CD4-positive, alpha-beta T cell treated with Interferon alpha-2 for 1 hour (primary cell): ENCODE data around the gene MTG1.
"Not testable (repeated sequence)": the region's sequence is repeated elsewhere in the genome, so short reads cannot be mapped to it uniquely, and the experiment has no call there.

ENCODE experiments used
- DNase-seq, 2 donors: peaks; one replicate each; pipeline ENCODE4 v3.0.0-alpha.2; 2020 to 2022

The MTG1 gene

DNA sequence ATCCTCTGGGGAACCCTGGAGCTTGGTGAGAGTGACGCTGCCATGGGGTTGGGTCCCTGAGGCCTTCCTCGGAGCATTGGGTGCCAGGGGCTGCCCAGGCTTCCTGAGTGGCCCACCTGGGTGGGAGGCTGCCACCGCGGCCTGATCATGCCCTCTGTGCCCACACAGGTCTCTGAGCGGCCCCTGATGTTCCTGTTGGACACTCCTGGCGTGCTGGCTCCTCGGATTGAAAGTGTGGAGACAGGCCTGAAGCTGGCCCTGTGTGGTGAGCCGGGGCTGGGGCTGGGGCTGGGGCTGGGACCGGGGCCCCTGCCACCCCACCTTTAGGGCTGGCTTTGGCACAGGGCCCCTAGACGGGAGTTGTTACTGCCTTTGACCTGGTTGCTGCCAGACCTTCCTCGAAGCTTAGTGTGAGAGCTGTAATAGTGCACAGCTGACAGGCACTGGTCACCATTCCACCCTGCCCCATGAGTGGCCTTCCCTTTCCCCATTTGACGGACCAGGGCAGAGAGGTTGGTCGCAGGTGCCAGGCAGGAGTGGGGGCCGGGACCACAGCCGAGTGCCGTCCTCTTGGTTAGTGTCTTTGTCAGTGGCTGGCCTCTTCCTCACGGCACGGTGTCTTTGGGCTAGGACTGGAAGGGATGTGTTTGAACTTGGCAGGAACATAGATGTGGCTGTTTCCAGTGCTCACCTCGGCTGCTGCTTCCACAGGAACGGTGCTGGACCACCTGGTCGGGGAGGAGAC lies 8.2 kb downstream of the MTG1 start:
- DNase-seq: no peak

DNA sequence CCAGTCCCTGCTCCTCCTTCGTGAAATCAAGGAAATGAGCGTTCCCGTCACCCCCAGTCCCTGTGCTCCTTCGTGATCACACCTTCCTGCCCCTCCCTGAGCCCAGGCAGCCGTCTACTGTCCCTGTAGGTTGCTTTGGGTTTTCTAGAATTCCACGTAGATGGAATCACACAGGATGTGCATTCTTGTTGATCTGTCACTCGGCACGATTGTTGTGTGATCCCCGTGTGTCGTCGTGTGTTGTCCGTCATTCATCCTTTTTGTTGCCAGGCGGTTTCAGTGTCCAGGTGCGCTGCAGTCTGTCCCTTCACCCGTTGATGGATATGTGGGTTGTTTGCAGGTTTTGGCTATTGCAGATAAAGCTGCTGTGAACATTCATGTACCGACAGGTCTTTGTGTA lies 9.4 kb downstream of the MTG1 start:
- DNase-seq: no peak

DNA sequence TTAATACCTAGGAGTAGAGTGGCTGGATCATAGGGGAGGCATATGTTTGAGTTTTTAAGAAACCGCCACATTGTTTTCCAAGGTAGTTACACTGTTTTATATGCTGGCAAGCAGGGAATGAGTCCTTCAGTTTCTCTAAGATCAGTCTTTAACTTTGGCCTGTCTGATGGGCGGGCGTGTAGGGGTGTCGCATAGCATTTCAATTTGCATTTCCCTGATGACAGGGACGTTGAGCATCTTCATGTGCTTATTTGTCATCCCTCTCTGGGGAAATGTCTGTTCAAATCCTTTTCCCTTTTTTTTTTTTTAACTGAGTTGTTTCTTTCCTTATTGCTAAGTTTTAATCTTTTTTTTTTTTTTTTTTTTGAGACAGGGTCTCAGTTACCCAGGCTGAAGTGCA lies 9.8 kb downstream of the MTG1 start:
- no peak for DNase-seq

DNA sequence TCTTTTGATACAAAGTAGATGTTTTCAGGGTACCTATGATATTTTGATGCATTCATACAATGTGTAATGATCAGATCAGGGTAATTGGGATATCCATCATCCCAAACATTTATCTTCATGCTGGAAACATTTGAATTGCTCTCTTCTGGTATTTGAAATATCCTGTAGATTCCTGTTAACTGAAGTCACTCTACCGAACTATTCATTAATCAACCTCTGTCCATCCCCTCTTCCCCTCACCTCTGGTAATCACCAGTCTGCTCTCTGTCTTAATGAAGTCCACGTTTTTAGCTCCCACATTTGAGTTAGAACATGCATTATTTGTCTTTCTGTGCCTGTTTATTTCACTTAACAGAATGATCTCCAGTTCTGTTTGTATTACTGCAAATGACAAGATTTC lies 11.3 kb downstream of the MTG1 start:
- DNase-seq: no peak

DNA sequence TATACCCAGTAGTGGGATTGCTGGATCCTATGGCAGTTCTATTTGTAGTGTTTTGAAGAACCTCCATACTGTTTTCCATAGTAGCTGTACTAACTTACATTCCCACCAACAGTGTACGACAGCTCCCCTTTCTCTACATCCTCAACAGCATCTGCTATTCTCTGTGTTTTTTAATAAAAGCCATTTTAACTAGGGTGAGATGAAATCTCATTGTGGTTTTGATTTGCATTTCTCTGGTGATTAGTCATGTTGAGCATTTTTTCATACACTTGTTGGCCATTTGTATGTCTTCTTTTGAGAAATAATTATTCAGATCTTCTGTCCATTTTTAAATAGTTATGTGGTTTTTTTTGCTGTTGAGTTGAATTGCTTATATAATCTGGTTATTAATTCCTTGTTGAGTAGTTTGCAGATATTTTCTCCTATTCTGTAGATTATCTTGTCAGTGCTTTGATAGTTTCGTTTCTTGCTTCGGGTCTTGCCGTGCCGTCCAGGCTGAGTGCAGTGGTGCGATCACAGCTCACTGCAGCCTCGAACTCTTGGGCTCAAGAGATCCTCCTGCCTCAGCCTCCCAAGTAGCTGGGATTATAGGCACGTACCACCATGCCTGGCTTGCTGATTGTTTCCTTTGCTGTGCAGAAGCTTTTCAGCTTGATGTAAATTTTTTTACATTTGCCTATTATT lies 12.0 kb downstream of the MTG1 start:
- no peak for DNase-seq

DNA sequence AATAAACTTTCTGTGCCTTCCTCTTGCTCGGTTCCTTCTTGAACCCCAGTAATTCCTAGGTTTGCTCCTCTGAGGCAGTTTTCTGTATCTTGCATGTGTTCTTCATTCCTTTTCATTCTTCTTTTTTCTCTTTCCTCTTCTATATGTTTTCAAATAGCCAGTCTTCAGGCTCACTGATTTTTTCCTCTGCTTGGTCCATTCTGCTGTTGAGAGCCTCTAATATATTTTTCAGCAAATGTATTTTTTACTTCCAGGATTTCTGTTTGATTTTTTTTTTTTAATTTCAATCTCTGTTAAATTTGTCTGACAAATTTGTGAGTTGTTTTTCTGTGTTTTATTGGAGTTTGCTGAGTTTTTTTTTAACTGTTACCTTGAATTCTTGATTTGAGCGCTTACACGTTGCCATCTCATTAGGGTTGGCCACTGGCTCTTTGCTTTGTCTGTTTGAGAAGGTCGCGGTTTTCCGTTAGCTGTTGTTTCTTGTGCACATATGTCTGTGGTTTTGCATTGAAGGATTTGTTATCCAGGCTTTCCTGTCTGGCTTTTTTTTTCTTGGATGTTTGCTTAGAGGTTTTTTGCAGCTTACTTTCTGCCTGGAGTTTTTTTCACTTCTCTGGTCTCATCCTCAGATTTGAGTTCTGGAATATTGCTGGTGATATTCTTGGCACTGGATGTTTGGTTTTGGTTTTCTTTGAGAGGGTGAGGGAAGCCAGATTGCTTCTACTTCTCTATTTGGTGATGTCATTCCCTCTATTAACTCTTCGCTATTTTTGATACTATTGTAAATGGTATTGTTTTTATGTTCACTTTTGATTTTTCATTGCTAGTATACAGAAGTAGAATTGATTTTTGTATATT lies 17.8 kb downstream of the MTG1 start:
- DNase-seq: no peak

DNA sequence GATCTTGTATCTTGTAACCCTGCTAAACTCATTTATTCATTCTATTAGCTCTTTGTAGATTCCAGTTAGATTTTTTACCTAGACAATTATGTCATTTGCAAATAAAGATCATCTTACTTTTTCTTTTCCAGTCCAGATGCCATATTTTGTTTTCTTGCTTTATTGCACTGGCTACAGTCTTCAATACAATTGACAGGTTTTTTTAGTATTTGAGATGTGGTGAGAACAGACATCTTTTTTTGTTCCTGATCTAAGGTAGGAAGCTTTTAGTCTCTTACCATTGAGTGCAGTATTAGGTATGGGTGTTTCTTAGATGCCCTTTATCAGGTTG lies 18.4 kb downstream of the MTG1 start:
- DNase-seq: no peak

DNA sequence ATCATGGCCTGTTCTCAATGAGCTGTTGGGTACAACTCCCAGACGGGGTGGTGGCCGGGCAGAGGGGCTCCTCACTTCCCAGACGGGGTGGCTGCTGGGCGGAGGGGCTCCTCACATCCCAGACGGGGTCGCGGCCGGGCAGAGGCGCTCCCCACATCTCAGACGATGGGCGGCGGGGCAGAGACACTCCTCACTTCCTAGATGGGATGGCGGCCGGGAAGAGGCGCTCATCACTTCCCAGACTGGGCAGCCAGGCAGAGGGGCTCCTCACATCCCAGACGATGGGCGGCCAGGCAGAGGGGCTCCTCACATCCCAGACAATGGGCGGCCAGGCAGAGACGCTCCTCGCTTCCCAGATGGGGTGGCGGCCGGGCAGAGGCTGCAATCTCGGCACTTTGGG lies 20.4 kb downstream of the MTG1 start:
- DNase-seq: not testable (repeated sequence)

DNA sequence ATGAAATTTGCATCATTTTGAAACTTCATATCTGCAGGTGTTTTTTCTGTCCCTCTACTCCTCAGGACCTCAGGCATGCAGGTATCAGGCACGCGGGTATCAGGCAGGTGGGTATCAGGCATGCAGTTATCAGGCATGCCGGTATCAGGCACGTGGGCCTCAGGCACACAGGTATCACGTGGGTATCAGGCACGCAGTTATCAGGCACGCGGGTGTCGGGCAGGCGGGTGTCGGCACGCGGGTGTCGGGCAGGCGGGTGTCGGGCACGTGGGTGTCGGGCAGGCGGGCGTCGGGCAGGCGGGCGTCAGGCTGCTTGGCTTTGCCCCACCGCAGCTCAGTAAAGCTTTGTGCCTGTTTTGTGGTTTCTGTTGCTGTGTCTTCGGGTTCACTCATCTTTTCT lies 21.8 kb downstream of the MTG1 start:
- no peak for DNase-seq

DNA sequence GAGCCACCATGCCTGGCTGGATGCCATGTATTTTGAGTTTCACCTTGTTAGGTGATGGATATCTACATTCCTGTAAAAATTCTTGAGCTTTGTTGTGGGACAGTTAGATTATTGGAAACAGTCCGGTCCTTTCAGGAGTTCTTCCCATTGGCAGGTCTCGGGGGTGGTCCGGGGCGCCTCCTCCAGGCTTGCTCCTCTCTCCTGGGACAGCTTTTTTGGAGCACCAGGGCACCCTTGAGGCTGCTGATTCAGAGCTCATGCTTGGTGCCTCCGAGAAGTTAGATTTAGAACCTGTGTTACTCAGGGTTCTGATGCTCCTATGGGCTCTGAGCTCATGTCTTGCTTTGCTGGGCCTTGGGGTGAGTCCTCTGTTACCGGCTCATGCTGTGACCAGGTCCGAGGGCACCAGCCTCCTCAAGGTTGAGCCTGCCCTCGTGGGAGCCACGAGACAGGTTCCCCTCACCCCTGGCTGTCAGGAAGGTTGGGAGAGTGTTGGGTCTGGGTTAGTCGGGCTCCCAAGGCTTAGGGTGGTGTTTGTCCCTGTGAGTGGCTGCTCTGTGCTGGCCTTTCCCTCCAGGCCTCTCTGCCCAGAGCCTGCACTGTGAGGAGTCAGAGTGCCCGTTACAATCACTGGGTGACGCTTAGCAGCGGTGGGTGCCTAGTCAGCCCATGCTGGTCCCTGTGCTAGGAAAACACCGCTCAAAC lies 24.5 kb downstream of the MTG1 start:
- no peak for DNase-seq

DNA sequence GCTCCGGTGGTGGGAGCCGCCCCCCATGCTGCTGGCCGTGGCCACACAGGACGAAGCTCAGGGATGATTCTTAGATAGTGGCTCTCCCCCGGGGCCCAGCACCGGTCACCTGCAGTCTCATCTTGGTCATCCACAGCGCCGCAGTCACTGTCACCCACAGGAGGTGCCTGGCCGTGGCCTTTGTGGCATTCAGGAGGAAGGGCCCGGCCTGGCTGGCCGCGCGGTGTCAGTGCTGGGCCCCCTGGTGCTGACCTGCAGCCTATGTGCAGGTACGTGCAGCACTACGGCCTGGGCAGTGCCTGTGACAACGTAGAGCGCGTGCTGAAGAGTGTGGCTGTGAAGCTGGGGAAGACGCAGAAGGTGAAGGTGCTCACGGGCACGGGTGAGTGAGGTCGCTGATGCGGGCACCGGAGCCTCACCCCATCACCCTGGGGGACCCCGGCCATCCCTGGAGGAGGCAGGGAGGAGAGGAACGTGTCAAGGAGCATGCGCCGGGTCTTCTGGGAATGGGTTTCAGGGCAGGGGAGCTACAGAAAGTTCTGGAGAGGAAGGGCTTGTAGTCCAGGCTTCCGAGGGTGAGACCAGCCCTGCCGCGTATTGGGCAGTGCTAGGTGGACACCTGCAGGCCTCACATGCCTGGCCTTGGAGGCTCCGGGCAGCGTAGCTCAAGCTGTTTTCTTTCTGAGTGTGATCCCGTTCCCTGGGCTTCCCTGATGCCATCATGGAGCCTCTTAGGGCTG lies 25.4 kb downstream of the MTG1 start:
- no peak for DNase-seq

DNA sequence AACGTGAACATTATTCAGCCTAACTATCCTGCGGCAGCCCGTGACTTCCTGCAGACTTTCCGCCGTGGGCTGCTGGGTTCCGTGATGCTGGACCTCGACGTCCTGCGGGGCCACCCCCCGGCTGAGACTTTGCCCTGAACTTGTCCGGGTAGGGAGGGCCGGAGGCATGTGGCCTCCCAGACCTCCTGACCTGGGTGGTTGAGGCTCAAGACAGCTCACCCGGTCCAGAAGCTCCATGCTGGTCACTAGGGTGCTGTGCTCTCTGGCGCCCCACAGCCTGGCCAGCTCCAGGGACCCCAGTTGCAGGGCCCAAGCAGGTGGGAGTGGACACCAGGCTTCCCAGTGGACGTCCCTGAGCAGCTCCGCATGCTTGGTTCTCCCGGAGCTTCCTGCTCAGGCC lies 26.1 kb downstream of the MTG1 start:
- no peak for DNase-seq

DNA sequence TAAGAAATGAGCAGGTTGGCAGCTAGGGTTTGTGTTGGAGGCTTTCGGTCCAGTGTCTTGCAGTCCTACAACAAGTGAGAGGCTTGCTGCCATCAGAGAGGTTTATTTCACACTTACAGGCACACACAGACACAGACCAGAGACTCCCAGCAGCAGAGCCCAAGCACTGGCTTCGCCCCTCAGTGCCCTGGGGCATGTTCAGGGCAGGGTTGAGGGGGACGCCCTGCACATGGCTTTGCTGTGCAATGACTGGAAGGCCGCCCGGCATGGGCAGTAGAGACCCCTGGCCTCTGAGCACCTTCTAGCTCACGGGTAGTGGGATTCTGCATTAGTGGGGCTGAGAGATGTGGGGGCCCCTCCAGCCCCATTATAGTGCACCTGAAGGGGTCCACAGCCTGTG lies 26.6 kb downstream of the MTG1 start:
- DNase-seq: no peak

DNA sequence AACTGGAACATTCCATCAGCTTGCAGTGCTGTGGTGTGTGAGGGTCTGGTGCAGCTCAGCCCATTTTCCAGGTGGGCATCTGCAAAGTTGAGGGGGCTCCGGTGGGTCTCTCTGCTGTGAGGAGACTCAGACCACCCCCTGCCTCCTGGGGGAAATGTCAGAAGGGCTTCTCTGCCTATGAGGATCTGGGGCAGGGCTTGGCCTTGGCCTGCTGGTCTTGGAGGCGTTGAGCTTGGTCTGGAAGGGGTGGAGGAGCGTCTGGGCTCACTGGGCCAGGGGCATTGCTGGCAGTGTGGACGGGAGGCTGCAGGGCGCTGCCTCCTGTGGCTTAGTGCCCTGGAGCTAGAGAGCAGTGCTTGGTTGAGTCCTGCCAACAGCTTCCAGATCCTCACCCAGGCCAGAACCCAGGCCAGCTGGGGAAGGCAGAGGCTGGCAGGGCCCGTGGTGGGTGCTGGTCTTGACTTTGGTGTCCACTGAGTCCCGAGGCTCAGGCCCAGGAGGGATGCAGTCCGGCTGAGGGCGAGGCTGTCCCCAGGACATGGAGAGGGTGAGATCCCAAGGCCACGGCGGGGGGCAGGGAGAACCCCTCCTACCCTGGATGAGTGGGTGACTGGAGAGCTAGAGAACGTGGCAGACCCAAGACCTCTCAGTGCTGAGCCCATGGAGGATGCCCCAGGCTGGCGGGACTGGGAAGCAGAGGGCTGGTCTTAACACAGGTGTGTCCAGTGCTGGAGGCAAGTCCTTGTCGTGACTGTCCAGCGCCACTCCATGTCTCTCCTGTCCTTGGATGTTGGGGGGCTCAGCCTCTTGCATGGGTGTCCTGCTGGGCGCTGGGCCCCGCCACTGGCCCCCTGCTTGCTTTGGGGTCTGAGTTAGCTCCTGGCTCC lies 27.6 kb downstream of the MTG1 start:
- no peak for DNase-seq

DNA sequence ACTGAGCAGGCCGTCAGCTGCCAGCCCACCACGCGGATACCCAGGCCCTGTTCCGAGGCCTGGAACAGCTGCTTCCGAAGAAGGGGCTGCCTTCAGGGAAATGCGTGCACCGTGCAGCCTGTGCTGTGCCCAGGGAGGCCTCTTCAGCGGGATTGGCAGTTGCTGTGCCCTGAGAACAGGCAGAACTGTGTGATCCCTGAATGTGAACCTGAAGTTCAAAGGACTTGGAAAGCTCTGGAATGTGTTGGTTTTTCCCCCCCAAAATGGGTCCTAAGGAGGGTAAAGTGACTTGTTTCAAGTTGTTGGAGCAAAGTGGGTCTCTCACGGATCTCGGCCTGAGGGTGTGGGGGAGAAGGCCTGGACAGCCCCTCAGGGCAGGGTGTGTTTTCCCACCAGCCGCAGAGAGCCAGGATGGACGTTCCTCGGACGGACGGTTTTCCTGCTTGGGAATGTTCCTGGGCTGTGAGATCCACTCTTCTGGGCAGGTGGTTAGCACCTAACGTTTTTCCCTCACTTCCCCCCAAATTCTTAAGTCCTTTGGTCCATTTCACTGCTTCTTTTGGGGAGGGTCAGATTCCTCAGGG lies 28.4 kb downstream of the MTG1 start:
- no peak for DNase-seq

DNA sequence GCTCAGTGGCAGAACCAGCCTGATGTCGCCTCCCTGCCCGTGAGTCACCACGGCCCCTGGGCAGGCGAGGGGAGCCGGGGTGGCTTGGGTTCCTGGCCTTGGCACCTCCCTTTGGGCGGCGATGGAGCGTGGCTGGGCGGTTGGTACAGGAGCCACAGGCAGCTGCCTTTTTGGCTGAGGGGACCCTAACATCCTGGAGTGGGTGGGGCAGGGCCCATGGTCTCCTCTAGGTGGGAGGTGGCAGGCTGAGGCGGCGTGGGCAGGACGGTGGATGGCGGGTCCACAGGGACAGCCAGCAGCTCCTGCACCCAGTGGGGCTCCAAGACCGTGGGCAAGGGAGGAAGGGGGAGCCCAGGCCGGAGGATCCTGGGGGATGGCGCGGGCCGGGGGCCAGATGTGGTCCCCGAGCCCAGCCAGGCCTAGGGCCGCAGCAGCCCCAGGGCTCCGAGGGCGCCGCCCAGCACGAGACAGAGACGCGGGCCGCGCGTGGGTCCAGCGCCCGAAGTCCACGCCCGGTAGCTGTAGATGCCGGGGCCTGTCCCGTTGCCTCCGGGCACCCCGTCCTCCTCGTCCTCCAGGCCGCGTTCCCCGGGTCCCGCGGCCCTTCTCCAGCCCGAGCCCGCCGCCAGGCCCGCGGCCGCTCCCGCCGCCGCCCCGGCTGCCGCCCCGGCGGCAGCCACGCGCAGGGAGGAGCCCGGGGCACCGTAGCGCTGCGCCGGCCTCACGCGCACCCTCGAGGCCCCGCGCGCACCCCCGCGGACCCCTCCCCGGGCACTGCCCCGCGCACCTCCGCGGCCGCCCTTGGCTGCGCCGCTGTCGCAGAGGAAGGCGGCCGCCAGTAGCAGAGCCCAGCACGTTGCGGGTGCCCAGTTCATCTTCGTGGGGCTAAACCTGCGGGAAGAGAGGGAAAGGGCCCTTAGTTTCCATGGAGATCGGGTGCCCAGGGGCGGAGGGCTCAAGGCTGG lies 29.1 kb downstream of the MTG1 start:
- no peak for DNase-seq

DNA sequence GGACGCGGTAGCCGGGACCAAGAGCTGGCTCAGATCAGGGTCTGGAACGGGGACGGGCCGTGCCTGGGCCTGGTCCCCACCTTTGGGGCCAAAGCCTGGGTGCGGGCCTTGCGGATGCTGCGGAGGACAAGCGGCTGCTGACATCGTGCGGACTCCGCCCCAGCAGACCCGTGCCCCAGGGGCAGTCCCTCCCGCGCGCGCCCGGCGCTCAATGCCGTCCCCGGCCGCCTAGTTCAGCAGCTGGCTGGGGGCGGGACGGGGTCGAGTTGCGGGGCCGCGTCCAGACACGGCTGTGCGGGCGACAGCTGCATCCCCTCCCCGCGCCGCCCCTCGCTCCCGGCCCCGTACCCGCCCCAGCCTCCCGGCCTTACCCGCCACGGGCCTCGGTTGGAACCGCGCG lies 30.1 kb downstream of the MTG1 start:
- not testable (repeated sequence) for DNase-seq

DNA sequence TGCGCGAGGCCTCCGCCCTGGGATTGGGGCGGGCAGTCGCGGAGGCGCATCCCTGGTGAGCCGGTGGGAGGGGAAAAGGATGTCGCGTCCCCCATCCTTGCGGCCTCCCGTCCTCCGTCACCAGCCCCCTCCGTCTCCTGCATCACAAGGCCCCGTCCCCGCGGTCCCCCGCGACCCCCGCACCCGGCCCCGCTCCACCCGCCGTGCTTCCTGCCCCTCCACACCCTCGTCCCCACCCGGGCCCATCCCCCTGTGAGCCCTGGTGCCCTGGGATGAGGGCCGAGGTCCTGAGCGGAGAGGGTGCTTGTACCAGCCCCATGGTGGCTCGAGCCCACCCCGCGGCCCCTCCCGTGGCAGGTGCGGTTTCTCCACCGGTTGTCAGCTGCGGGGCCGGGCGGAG lies 30.6 kb downstream of the MTG1 start, which contains the start of gene SPRN:
Gene SPRN, minus strand, starts transcription at position 25 of the 400 bp plus-strand sequence. CDS start 944 bp downstream, outside the sequence.
- not testable (repeated sequence) for DNase-seq

DNA sequence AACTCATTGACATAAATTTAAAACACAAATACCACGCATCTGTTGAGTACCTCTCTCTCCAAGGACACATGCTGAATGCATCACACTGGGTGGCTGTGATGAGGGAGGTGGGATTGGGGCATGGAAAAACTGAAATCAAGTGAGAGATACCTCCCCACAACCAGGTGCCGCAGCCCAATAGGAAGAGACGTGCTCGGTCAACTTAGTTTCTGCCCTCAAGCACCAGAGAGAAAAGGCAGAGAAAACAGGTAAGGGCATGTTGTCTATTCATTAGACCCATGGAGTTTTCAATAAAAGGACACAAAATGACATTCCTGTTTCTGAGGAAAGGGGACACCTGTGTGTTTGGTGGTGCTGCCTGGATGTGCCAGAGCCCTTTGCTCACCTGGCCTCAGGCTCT lies 35.6 kb downstream of the MTG1 start:
- not testable (repeated sequence) for DNase-seq
